OCI-LY7 (cell line): ENCODE data around the gene HUNK. TPM values are rescaled to one million over a fixed set of nuclear protein-coding genes. Genes with fewer than 3 reads are reported as not detected.

Experiments
- BruUV-seq: library from RNA; stranded (reverse); fragments of 400-500 nt; replicated peaks from 2 replicates; lab custom pipeline; 2021; lab: Mats Ljungman, UMichigan
- CTCF ChIA-PET: fragments of 300-600 bp; sonication (Branson Sonifier 250); formaldehyde crosslinking; loops from one replicate; lab custom pipeline; 2022; ENCODE audit warnings: antibody characterized with exemption; ENCODE audit not compliant: unreplicated experiment; lab: Charles Lee
- POLR2A ChIA-PET: fragments of 300-600 bp; sonication (Branson Sonifier 250); formaldehyde crosslinking; loops from one replicate; lab custom pipeline; 2022; ENCODE audit warnings: antibody characterized with exemption; lab: Charles Lee
- DNase-seq: peaks from one replicate; pipeline ENCODE4 v3.0.0-alpha.2; 2015; ENCODE audit warnings: low spot score
- H2AFZ ChIP-seq: fragments of 200-600 bp; sonication (generic), shearing (Covaris generic); 2 replicates; pipeline ENCODE4 v1.6.1; 2014; ENCODE audit warnings: mild to moderate bottlenecking, antibody characterized with exemption, low read length, moderate library complexity
- H3K27ac ChIP-seq: fragments of 200-600 bp; sonication (generic); 2 replicates; pipeline ENCODE4 v1.5.1; 2014; ENCODE audit warnings: mixed run types, low read depth, mild to moderate bottlenecking, moderate library complexity, low read length, inconsistent platforms; ENCODE audit not compliant: poor library complexity, severe bottlenecking
- H3K36me3 ChIP-seq: fragments of 200-600 bp; sonication (generic); 2 replicates; pipeline ENCODE4 v1.6.1; 2014; ENCODE audit warnings: mild to moderate bottlenecking, antibody characterized with exemption, low read length, moderate library complexity, mixed read lengths; ENCODE audit not compliant: insufficient read depth
- H3K4me1 ChIP-seq: fragments of 200-600 bp; sonication (generic); 2 replicates; pipeline ENCODE4 v1.5.1; 2014; ENCODE audit warnings: mild to moderate bottlenecking, low read length; ENCODE audit not compliant: insufficient read depth, poor library complexity, severe bottlenecking
- H3K4me2 ChIP-seq: fragments of 200-600 bp; sonication (generic); 2 replicates; pipeline ENCODE4 v1.6.1; 2014; ENCODE audit warnings: mild to moderate bottlenecking, low read length
- H3K4me3 ChIP-seq: fragments of 200-600 bp; sonication (generic); 2 replicates; pipeline ENCODE4 v1.5.1; 2014; ENCODE audit warnings: mild to moderate bottlenecking, low read depth, low read length; ENCODE audit not compliant: poor library complexity, severe bottlenecking
- H3K79me2 ChIP-seq: fragments of 200-600 bp; sonication (generic); 2 replicates; pipeline ENCODE4 v1.6.1; 2016; ENCODE audit warnings: low read depth, mild to moderate bottlenecking, low read length, moderate library complexity, mixed read lengths; ENCODE audit not compliant: insufficient read depth
- H3K9me2 ChIP-seq: fragments of 200-600 bp; sonication (generic); 2 replicates; pipeline ENCODE4 v1.6.1; 2016; ENCODE audit warnings: mild to moderate bottlenecking, low read length, mixed read lengths; ENCODE audit not compliant: insufficient read depth
- H3K9me3 ChIP-seq: fragments of 200-600 bp; sonication (generic); 2 replicates; pipeline ENCODE4 v1.6.1; 2014; ENCODE audit warnings: mild to moderate bottlenecking, mixed run types, low read length, mixed read lengths
- H4K20me1 ChIP-seq: fragments of 200-600 bp; sonication (generic); 2 replicates; pipeline ENCODE4 v1.6.1; 2014; ENCODE audit warnings: mild to moderate bottlenecking, antibody characterized with exemption, low read length, moderate library complexity, mixed read lengths; ENCODE audit not compliant: insufficient read depth
- CTCF ChIP-seq: fragments of 200-600 bp; sonication (generic); conservative IDR thresholded peaks from 2 replicates; pipeline ENCODE4 v1.5.1; 2014; ENCODE audit warnings: mild to moderate bottlenecking, antibody characterized with exemption, low read length, moderate library complexity, mixed read lengths
- EZH2phosphoT487 ChIP-seq: fragments of 200-600 bp; sonication (generic); IDR thresholded peaks from 2 replicates; pipeline ENCODE4 v1.6.1; 2018; ENCODE audit warnings: low read depth, borderline replicate concordance, mild to moderate bottlenecking, mixed run types, antibody characterized with exemption, low read length, moderate library complexity, mixed read lengths
- intact Hi-C: fragments of 100-400 bp; cut with micrococcal nuclease; formaldehyde crosslinking; loops from one replicate; pipeline ENCODE4 v1.10.0; 2022; ENCODE audit not compliant: unreplicated experiment
- total RNA-seq, 2 experiments: library from RNA; depleted of rRNA in 1 of 2; stranded (reverse); fragments of >200 nt in 1 of 2; shearing (Covaris generic) in 1 of 2; gene quantifications; 2 replicates each; pipeline ENCODE4 v1.2.3, GENCODE V29; 2014 to 2022

The HUNK gene
- total RNA-seq, 2 experiments from 2014 or later: 0.35 to 5.5 TPM

- ChIA-PET POLR2A (no interaction called here), CTCF (no interaction called here)
- no peaks in the 10 kb centered on the region for H3K79me2 ChIP-seq
- no peaks in the 10 kb centered on the region for H3K4me1 ChIP-seq
- no peak overlapping the region for H3K4me2 ChIP-seq
- intact Hi-C loops: no loop called here
- H3K9me3 ChIP-seq: no peaks in the 10 kb centered on the region
- no peak for DNase-seq
- no peaks in the 10 kb centered on the region for H4K20me1 ChIP-seq
- no peak for TF ChIP-seq EZH2phosphoT487
- TF ChIP-seq CTCF: no peak
- H3K4me3 ChIP-seq: no peak overlapping the region
- no peaks in the 10 kb centered on the region for H3K36me3 ChIP-seq
- no peaks in the 10 kb centered on the region for H3K9me2 ChIP-seq
- no peak overlapping the region for H3K27ac ChIP-seq
- no TSS peak for BruUV-seq
- no peak overlapping the region for H2AFZ ChIP-seq
These were observed 6.0 kb downstream of the HUNK start for GRCh38 chr21:31878831-31879230.

GRCh38 chr21:31879241-31879650 is 6.4 kb downstream of the HUNK start:
- Histone ChIP-seq H3K4me2 (no peak overlapping the region), H2AFZ (no peak overlapping the region), H3K4me1 (no peaks in the 10 kb centered on the region), H3K79me2 (no peaks in the 10 kb centered on the region), H3K9me2 (no peaks in the 10 kb centered on the region), H3K36me3 (no peaks in the 10 kb centered on the region), H3K4me3 (no peak overlapping the region), H3K27ac (no peak overlapping the region), H3K9me3 (no peaks in the 10 kb centered on the region), H4K20me1 (no peaks in the 10 kb centered on the region)
- intact Hi-C loops: no loop called here
- CTCF ChIA-PET: no interaction called here
- no peak for TF ChIP-seq CTCF
- no TSS peak for BruUV-seq
- DNase-seq: no peak
- POLR2A ChIA-PET: no interaction called here

GRCh38 chr21:31879911-31880310 is 7.1 kb downstream of the HUNK start:
- no peak for TF ChIP-seq CTCF
- no peak for TF ChIP-seq EZH2phosphoT487
- H3K4me3 ChIP-seq: no peak overlapping the region
- DNase-seq: no peak
- no peaks in the 10 kb centered on the region for H3K9me2 ChIP-seq
- intact Hi-C loops: no loop called here
- no peaks in the 10 kb centered on the region for H3K36me3 ChIP-seq
- H3K9me3 ChIP-seq: no peaks in the 10 kb centered on the region
- ChIA-PET POLR2A (no interaction called here), CTCF (interaction anchor here (0.5 kb wide), 1 partner anchor 67 kb away, joined by 3 read pairs; no protein-coding TSS in a partner anchor)
- no peaks in the 10 kb centered on the region for H3K4me1 ChIP-seq
- no peaks in the 10 kb centered on the region for H3K79me2 ChIP-seq
- BruUV-seq: no TSS peak
- no peak overlapping the region for H3K27ac ChIP-seq
- no peak overlapping the region for H3K4me2 ChIP-seq
- no peaks in the 10 kb centered on the region for H4K20me1 ChIP-seq
- no peak overlapping the region for H2AFZ ChIP-seq
